HG03342 (cell line): ENCODE data around the gene MALT1.
"Not testable (repeated sequence)": the region's sequence is repeated elsewhere in the genome, so short reads cannot be mapped to it uniquely, and the experiment has no call there.

Experiments used
- ATAC-seq: cut with Tn5 transposase; IDR thresholded peaks from one replicate; pipeline ENCODE4 v1.9.1; 2021; ENCODE audit warnings: mild to moderate bottlenecking, moderate library complexity; ENCODE audit not compliant: unreplicated experiment

The MALT1 gene

GRCh38 chr18:58728719-58729118, 57.5 kb downstream of the MALT1 start:
- no peak for ATAC-seq

GRCh38 chr18:58730618-58731017, 59.4 kb downstream of the MALT1 start:
- ATAC-seq: no peak

- ATAC-seq: no peak
These were observed 61.2 kb downstream of the MALT1 start for GRCh38 chr18:58732471-58732870.

GRCh38 chr18:58733866-58734265, 62.6 kb downstream of the MALT1 start:
- ATAC-seq: no peak

- no peak for ATAC-seq
These were observed 67.1 kb downstream of the MALT1 start for GRCh38 chr18:58738322-58738721.

- ATAC-seq: no peak
These were observed 74.6 kb downstream of the MALT1 start for GRCh38 chr18:58745914-58746313.

GRCh38 chr18:58748899-58749595, 77.8 kb downstream of the MALT1 start:
- ATAC-seq: no peak

GRCh38 chr18:58753976-58754375, 82.7 kb downstream of the MALT1 start:
- ATAC-seq: no peak

GRCh38 chr18:58754544-58755068, 83.3 kb downstream of the MALT1 start:
- ATAC-seq: no peak

GRCh38 chr18:58755304-58756010, 84.2 kb downstream of the MALT1 start:
- no peak for ATAC-seq

GRCh38 chr18:58756148-58756547, 84.9 kb downstream of the MALT1 start:
- ATAC-seq: no peak

- no peak for ATAC-seq
These were observed 85.5 kb downstream of the MALT1 start for GRCh38 chr18:58756596-58757240.

GRCh38 chr18:58757351-58757750, 86.1 kb downstream of the MALT1 start:
- ATAC-seq: not testable (repeated sequence)

- no peak for ATAC-seq
These were observed 86.8 kb downstream of the MALT1 start for GRCh38 chr18:58758046-58758445.

GRCh38 chr18:58758606-58759005, 87.3 kb downstream of the MALT1 start:
- no peak for ATAC-seq

- ATAC-seq: peak; percentile 73
These were observed 90.1 kb downstream of the MALT1 start for GRCh38 chr18:58761241-58761969.

- ATAC-seq: no peak
These were observed 90.9 kb downstream of the MALT1 start for GRCh38 chr18:58761970-58762780.

GRCh38 chr18:58762781-58763171, 91.5 kb downstream of the MALT1 start:
- ATAC-seq: no peak

- ATAC-seq: no peak
These were observed 94.9 kb downstream of the MALT1 start for GRCh38 chr18:58766164-58766563.

- no peak for ATAC-seq
These were observed 95.7 kb downstream of the MALT1 start for GRCh38 chr18:58766946-58767345.
